ENCODE results near the gene ABHD4. TPM values are rescaled to one million over a fixed set of nuclear protein-coding genes. Genes with fewer than 3 reads are reported as not detected.
"Not testable (repeated sequence)": the region's sequence is repeated elsewhere in the genome, so short reads cannot be mapped to it uniquely, and the experiment has no call there.

ABHD4 gene
- total RNA-seq, 2 experiments from 2014 or later: 11.8 to 13.8 TPM

DNA sequence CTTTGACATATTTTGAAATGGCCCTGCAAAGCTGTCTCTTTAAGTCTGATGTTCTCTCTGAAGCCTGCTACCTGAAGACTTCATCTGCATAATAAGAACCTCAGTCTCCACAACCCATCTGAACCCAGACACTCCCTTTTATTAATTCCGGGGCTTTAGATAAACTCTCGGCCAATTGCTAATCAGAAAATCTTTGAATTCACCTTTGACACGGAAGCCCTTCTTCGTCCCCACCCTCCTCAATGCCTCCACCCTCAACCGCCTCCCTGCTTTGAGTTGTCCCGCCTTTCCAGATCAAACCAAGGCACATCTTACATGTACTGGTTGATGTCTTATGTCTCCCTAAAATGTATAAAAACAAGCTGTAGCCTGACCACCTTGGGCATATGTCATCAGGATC lies 28.5 kb downstream of the ABHD4 start:
- Mint-ChIP-seq H3K4me1 (no peaks in the 10 kb centered on the region), H3K36me3 (no peaks in the 10 kb centered on the region), H3K27ac (no peak overlapping the region), H3K4me3 (no peak overlapping the region), H3K27me3 (peaks cover 18% of the 10 kb centered on the region), H3K9me3 (ENCODE audit: low read depth) (peaks cover 5% of the 10 kb centered on the region)
- no peak for ATAC-seq
- DNase-seq: no peak
- CTCF ChIA-PET: interaction anchor here (0.6 kb wide), 1 partner anchor 201 kb away, joined by 3 read pairs; no protein-coding TSS in a partner anchor

DNA sequence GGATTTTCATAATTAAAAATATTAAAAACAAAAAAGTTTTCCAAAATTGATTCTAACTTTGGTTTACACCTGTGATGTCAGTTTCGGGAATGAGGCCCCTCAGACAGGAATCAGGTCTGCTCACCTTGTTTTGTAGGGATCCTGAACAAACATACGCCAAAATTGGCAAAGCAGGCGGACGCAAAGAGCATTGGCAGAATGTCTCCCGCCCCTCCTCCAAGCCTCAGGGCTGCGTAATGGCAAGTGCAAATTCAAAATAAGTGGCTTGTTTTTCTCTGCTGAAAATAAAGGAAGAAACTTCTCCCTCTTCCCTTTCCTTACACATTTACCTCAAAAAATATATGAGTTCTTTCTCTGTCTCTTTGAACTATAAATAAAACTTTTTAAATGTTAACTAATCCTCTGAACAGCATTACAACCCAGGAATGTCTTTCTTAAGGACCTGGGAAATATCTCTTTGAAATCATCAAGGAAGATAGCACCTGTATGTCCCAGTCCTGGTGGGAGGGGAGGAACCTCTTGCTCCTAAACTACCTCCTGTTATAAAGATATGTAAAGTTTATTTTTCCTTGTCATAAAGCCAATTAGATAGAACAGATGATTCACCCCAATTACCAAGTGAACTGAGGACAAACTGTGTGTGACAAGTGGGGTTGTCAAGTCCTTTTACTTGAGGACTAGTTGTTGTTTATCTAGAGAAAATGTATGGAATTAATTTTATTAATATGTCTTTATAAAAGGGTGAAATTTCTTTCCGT lies 29.6 kb downstream of the ABHD4 start:
- Mint-ChIP-seq H3K4me1 (no peaks in the 10 kb centered on the region), H3K4me3 (no peak overlapping the region), H3K27ac (no peak overlapping the region), H3K27me3 (peaks cover 18% of the 10 kb centered on the region), H3K9me3 (ENCODE audit: low read depth) (peaks cover 5% of the 10 kb centered on the region), H3K36me3 (no peaks in the 10 kb centered on the region)
- DNase-seq (no peak), ATAC-seq (no peak)
- CTCF ChIA-PET: no interaction called here

DNA sequence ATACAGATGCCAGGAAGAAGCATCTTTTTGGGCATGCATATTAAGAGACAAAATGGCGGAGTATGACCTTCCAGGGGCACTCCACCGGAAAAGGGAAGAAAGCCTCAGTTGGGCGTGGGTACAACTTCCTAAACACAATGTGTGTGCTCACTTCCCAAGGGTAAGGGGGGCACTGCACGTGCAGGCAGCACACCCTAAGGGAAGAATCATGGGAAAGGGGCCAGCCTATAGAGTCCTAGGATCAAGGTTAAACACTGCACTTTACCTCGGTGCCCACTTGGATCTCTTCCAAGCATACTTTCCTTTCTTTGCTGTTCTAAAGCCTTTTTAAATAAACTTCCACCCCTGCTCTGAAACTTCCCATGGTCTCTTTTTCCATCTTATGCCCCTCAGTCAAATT lies 31.3 kb downstream of the ABHD4 start:
- DNase-seq (no peak), ATAC-seq (no peak)
- no peaks in the 10 kb centered on the region for H3K36me3 Mint-ChIP-seq
- CTCF ChIA-PET: no interaction called here
- peaks cover 5% of the 10 kb centered on the region for H3K9me3 Mint-ChIP-seq (ENCODE audit: low read depth)
- H3K27ac Mint-ChIP-seq: no peak overlapping the region
- H3K4me1 Mint-ChIP-seq: no peaks in the 10 kb centered on the region
- no peak overlapping the region for H3K4me3 Mint-ChIP-seq
- H3K27me3 Mint-ChIP-seq: peaks cover 12% of the 10 kb centered on the region

DNA sequence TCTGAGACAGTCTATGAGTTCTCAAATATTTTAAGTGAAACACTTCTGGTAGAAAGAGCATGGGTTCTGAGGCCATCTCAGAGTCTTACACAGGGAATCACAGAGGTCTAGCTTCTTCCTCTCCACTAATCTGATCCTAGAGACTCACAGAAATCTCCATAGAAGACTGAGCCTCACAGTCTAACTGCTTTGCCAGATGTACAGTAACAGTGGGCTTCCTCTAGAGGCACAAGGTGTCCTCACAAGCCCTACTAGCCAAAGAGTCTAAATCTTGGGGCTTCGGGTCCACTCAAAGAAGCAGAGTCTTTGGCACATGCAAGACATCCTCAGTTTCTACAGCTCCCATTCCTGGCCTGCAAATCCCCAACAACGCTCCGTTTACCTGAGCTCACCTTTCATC lies 32.0 kb downstream of the ABHD4 start:
- Mint-ChIP-seq H3K9me3 (ENCODE audit: low read depth) (peaks cover 5% of the 10 kb centered on the region), H3K4me3 (no peak overlapping the region), H3K27me3 (peaks cover 12% of the 10 kb centered on the region), H3K36me3 (no peaks in the 10 kb centered on the region), H3K27ac (no peak overlapping the region), H3K4me1 (no peaks in the 10 kb centered on the region)
- ATAC-seq (no peak), DNase-seq (no peak)
- CTCF ChIA-PET: no interaction called here

DNA sequence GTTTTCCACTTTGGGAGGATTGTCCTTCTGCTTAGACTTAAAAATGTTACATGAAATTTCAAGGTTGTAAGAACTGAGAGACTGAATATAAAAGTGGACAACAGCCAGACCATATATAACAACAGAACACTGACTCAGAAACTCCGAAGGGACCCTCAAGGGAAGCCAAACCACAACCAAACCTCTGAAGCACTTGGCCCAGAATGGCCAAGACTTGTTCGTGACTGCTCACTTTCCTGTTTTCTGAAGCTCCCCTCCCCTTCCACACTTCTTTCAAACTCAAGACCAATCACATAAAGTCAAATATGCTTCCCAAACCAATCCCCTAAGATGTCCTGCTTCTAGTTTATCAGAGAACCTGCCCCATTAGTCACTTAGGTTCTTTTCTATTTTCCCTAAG lies 32.4 kb downstream of the ABHD4 start:
- Mint-ChIP-seq H3K27me3 (peaks cover 12% of the 10 kb centered on the region), H3K9me3 (ENCODE audit: low read depth) (peaks cover 5% of the 10 kb centered on the region), H3K4me3 (no peak overlapping the region), H3K27ac (no peak overlapping the region), H3K36me3 (no peaks in the 10 kb centered on the region), H3K4me1 (no peaks in the 10 kb centered on the region)
- ATAC-seq (no peak), DNase-seq (no peak)
- CTCF ChIA-PET: no interaction called here

DNA sequence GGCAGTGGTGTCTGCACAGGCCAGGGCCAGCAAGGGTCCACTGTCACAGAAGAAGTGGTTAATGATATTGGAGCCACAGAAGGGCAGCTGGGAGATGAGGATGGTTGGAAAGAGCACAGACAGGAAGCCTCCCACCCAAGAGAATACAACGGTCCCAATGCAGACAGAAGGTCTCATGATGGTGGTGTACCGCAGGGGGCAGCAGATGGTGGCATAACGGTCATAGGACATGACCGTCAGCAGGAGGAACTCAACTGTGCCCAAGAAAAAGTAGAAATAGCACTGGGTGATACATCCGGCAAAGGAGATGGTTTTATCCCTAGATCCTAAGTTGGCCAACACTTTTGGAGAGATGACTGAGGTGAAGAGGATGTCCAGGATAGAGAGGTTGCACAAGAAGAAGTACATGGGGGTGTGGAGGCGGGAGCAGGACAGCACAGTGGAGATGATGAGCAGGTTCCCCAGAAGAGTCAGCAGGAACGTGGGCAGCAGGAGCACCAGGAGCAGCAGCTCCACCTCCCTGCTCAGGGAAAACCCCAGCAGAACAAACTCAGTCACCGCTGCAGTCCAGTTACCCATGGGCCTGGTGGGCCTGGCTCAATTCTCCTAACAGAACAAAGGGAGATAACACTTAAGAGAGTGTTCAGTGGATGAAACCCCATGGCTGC lies 36.3 kb downstream of the ABHD4 start:
- DNase-seq: no peak
- no peak overlapping the region for H3K27ac Mint-ChIP-seq
- H3K36me3 Mint-ChIP-seq: no peaks in the 10 kb centered on the region
- peaks cover under 1% of the 10 kb centered on the region for H3K27me3 Mint-ChIP-seq
- CTCF ChIA-PET: interaction anchor here (1.4 kb wide), 1 partner anchor 64 kb away, joined by 4 read pairs; no protein-coding TSS in a partner anchor
- H3K4me1 Mint-ChIP-seq: no peaks in the 10 kb centered on the region
- H3K9me3 Mint-ChIP-seq (ENCODE audit: low read depth): peaks cover 5% of the 10 kb centered on the region
- ATAC-seq: no peak
- no peak overlapping the region for H3K4me3 Mint-ChIP-seq

DNA sequence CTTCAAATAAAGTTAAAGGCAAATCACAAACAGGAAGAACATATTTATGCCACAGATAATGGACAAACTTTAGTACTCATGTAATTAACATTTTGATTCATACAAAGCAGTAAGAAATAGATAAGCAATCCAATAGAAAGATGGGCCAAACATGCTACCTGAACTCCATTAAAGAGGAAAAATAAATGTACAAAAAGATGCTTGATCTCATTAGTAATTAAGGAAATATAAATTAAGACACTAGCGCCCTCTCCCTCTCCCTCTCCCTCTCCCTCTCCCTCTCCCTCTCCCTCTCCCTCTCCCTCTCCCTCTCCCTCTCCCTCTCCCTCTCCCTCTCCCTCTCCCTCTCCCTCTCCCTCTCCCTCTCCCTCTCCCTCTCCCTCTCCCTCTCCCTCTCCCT lies 37.9 kb downstream of the ABHD4 start:
- not testable (repeated sequence) for H3K4me3 Mint-ChIP-seq; H3K27me3 Mint-ChIP-seq; H3K4me1 Mint-ChIP-seq; H3K36me3 Mint-ChIP-seq; H3K9me3 Mint-ChIP-seq (ENCODE audit: low read depth); ATAC-seq; H3K27ac Mint-ChIP-seq; DNase-seq
- CTCF ChIA-PET: interaction anchor here (1.2 to 1.4 kb wide), 2 partner anchors 37 to 66 kb away, joined by 3 to 4 read pairs; no protein-coding TSS in a partner anchor

DNA sequence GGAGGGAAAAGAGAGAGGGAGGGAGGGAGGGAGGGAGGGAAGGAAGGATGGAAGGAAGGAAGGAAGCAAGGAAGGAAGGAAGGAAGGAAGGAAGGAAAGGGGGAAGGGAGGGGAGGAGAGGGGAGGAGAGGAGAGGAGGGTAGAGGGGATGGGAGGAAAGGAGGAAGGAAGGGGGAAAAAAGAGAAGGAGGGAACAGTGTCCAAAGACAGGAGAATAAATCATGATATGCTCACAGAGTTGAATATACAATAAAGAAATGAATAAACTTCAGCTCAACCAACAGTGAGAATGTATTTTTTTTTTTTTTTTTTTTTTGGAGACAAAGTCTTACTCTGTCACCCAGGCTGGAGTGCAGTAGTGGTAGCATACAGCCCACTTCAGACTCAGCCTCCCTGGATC lies 42.1 kb downstream of the ABHD4 start:
- no peak overlapping the region for H3K4me3 Mint-ChIP-seq
- no peak for DNase-seq
- H3K9me3 Mint-ChIP-seq (ENCODE audit: low read depth): no peaks in the 10 kb centered on the region
- H3K27ac Mint-ChIP-seq: no peak overlapping the region
- H3K27me3 Mint-ChIP-seq: no peaks in the 10 kb centered on the region
- ATAC-seq: no peak
- peaks cover 2% of the 10 kb centered on the region for H3K4me1 Mint-ChIP-seq
- no peaks in the 10 kb centered on the region for H3K36me3 Mint-ChIP-seq
- CTCF ChIA-PET: no interaction called here

DNA sequence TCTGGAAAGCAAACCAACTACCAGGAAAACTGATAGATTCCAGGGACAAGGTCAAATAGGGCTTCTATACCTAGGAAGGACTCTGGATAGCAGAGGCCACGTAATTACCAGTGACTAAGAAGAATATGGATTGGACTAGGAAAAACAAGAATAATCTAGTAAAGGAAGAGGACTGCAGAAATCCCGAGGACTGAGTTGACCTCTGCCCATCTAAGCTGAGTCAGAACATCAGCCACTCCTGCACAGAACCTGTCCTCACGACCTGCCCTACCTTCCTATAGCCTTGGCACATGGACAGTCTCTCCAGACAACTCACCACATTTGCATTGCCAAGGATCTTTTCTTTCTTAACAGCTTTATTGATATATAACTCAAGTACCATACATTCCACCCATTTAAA lies 43.7 kb downstream of the ABHD4 start:
- Mint-ChIP-seq H3K27me3 (no peaks in the 10 kb centered on the region), H3K36me3 (no peaks in the 10 kb centered on the region), H3K27ac (no peak overlapping the region), H3K9me3 (ENCODE audit: low read depth) (no peaks in the 10 kb centered on the region), H3K4me1 (peaks cover 4% of the 10 kb centered on the region), H3K4me3 (no peak overlapping the region)
- CTCF ChIA-PET: interaction anchor here (0.6 to 1.2 kb wide), 2 partner anchors 18 to 71 kb away, joined by 3 read pairs; no protein-coding TSS in a partner anchor
- no peak for ATAC-seq
- DNase-seq: no peak

DNA sequence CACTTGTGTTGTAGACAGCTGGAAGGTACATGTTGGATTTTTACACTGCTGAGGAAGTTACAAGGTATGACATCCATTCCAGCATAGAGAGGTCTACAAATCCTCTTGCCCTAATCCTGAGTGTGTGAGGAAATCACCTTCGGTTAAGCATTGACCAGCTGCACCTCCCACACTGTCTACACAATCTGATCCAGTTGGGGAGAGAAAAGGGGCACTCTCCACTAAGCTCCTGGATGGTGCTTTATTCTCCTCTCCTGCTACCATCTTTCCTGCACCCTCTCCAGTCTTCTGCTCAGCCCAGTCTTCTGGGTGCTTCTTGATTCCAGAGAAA lies 46.2 kb downstream of the ABHD4 start, which contains the start of gene OR6J1:
Gene OR6J1 (minus strand): TSS at position 48 of the 331 bp plus-strand sequence. CDS start 9,541 bp downstream, outside the sequence.
- Mint-ChIP-seq H3K36me3 (no peaks in the 10 kb centered on the region), H3K27me3 (no peaks in the 10 kb centered on the region), H3K9me3 (ENCODE audit: low read depth) (no peaks in the 10 kb centered on the region), H3K27ac (no peak within 1 kb of the TSS), H3K4me3 (no peak within 1 kb of the TSS), H3K4me1 (peaks cover 4% of the 10 kb centered on the region)
- no peak for DNase-seq
- CTCF ChIA-PET: interaction anchor here (1.0 to 2.1 kb wide), 5 partner anchors 8 to 88 kb away, joined by 3 to 4 read pairs (median 4); no protein-coding TSS in a partner anchor
- ATAC-seq: no peak

DNA sequence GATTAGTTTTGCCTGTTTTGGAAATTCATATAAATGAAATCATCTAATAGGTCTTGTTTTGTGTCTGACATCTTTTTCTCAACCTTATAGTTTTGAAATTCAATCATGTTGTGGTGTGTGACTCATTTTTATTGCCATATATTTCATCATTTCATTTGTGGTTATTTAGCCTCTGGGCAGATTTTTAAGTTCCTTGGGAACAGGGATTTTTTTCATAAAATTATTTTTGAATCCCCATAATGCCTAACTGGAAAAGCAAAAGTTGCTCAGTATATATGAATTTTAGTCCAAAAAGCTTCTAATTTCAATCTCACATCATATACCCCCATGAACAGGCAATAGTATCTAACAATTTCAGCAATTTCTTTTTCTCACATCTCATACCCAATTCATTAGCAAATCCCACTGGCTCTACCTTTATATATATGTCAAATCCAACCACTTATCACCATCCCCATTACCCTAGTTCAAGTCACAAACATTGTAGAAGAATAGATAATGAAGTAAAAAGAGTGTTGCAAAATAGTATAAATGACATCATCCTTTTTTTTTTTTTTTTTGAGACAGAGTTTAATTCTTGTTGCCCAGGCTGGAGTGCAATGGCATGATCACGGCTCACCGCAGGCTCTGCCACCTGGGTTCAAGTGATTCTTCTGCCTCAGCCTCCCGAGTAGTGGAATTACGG lies 48.6 kb downstream of the ABHD4 start:
- no peak for DNase-seq
- H3K27ac Mint-ChIP-seq: no peak overlapping the region
- H3K36me3 Mint-ChIP-seq: no peaks in the 10 kb centered on the region
- H3K9me3 Mint-ChIP-seq (ENCODE audit: low read depth): no peaks in the 10 kb centered on the region
- CTCF ChIA-PET: interaction anchor here (0.7 to 1.2 kb wide), 3 partner anchors 10 to 1202 kb away, joined by 3 to 5 read pairs (median 4); no protein-coding TSS in a partner anchor
- H3K4me3 Mint-ChIP-seq: no peak overlapping the region
- no peak for ATAC-seq
- H3K27me3 Mint-ChIP-seq: no peaks in the 10 kb centered on the region
- H3K4me1 Mint-ChIP-seq: peaks cover 16% of the 10 kb centered on the region

DNA sequence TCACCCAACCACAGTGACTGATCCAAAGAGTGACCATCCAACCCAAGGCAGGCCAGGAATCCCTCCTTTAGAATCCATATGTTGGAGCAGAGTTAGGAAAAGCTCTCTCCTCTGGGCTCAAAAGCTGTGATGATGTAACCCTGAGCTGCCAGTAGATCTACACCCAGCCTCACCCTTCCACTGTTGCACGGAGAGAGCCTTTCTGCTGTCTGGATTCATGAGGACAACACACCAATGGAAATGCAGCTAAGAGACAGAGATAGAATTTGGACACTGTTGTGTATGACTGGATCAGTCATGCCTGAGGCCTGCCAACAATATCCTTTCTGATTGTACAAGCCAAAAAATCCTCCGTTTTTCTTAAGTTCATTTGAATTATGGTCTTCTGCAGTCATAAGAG lies 50.4 kb downstream of the ABHD4 start:
- no peaks in the 10 kb centered on the region for H3K27me3 Mint-ChIP-seq

DNA sequence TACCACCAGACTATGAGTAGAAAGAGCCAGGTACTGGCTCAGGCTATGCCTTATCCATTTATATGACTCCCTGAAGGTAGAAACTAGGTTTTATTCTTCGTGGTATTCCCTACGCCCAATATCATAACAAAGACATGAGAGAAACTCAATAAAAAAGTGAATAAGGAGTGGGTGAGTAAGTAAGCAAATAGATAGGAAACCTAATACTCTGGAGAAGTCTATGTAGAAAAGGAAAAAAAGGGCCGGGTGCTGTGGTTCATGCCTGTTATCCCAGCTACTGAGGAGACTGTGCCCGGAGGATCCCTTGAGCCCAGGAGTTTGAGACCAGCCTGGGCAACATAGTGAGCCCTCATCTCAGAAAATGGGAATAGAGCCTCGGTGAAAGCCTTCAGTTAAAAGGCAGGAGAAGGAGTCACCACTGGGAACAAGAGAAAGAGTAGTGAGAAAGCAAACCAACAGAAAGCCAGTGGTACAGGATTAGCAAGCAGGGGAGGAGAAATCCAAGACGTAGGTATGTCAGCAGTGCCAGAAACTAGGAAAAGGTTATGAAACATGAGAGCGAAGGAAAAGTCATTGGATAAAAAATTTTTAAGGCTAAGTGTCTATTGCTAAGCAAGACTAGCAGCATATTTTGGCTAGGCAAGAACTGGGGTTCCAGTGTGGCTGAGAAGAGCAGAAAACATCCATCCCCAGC lies 52.1 kb downstream of the ABHD4 start:
- Mint-ChIP-seq H3K27ac (no peak overlapping the region), H3K27me3 (no peaks in the 10 kb centered on the region)
- CTCF ChIA-PET: interaction anchor here (1.2 to 3.9 kb wide), 3 partner anchors 8 to 79 kb away, joined by 3 to 59 read pairs (median 4); no protein-coding TSS in a partner anchor

More for the DNA sequence above, 50.4 kb downstream of the ABHD4 start:
- H3K27ac Mint-ChIP-seq: no peak overlapping the region
- no peaks in the 10 kb centered on the region for H3K36me3 Mint-ChIP-seq
- H3K4me1 Mint-ChIP-seq: peaks cover 17% of the 10 kb centered on the region
- no peaks in the 10 kb centered on the region for H3K9me3 Mint-ChIP-seq (ENCODE audit: low read depth)
- H3K4me3 Mint-ChIP-seq: no peak overlapping the region
- CTCF ChIA-PET: interaction anchor here (1.0 to 1.4 kb wide), 4 partner anchors 9 to 78 kb away, joined by 3 to 9 read pairs (median 4); no protein-coding TSS in a partner anchor
- DNase-seq (no peak), ATAC-seq (no peak)

More for the DNA sequence above, 52.1 kb downstream of the ABHD4 start:
- Mint-ChIP-seq H3K9me3 (ENCODE audit: low read depth) (no peaks in the 10 kb centered on the region), H3K36me3 (no peaks in the 10 kb centered on the region), H3K4me1 (peaks cover 15% of the 10 kb centered on the region), H3K4me3 (no peak overlapping the region)
- ATAC-seq (no peak), DNase-seq (no peak)

Data from activated CD8-positive, alpha-beta memory T cell treated with anti-CD3 and anti-CD28 coated beads, Interleukin-2, amount 10 ng/mL, durations not matched to agents 7 days and 5 days (primary cell).